ENCODE results near the gene WDR91.

Gene WDR91

GRCh38 chr7:135258585-135258984 is 47.3 kb upstream of the WDR91 start:
- Histone ChIP-seq H3K9ac (ENCODE audit: low read length) (no peak overlapping the region), H3K36me3 (ENCODE audit: low read length) (no peaks in the 10 kb centered on the region), H3F3A (ENCODE audit: insufficient read depth) (no peaks in the 10 kb centered on the region), H3K9me2 (replicated peaks; ENCODE audit: insufficient read depth, low read length) (no peaks in the 10 kb centered on the region), H2AFZ (ENCODE audit: low read depth, low read length, severe bottlenecking) (no peak overlapping the region), H3K9me3 (ENCODE audit: insufficient read depth, low read length) (peaks cover 10% of the 10 kb centered on the region; the same call in 1 of the 2 replicates), H3K79me2 (ENCODE audit: insufficient read depth, low read length) (no peaks in the 10 kb centered on the region), H3K27me3 (ENCODE audit: low read length) (no peaks in the 10 kb centered on the region), H4K20me1 (ENCODE audit: low read depth, low read length) (no peaks in the 10 kb centered on the region), H3K4me2 (ENCODE audit: low read depth, low read length, poor library complexity, severe bottlenecking) (no peak overlapping the region), H3K27ac (ENCODE audit: low read depth, low read length) (no peak overlapping the region), H3K4me3 (ENCODE audit: insufficient read depth, low read length, poor library complexity, severe bottlenecking) (no peak overlapping the region)
- no peak for TF ChIP-seq EZH2phosphoT487 (conservative IDR thresholded peaks at IDR 0.05; ENCODE audit: low read length)
- no peak for TF ChIP-seq CTCF (IDR thresholded peaks at IDR 0.05; ENCODE audit: insufficient read depth, low read length, poor library complexity, severe bottlenecking)

- Histone ChIP-seq H3K79me2 (ENCODE audit: insufficient read depth, low read length) (no peaks in the 10 kb centered on the region), H4K20me1 (ENCODE audit: low read depth, low read length) (no peaks in the 10 kb centered on the region), H3K9me3 (ENCODE audit: insufficient read depth, low read length) (0 out of 2 replicates have a peak, but pooled peaks cover 2% of the 10 kb centered on the region), H2AFZ (ENCODE audit: low read depth, low read length, severe bottlenecking) (no peak overlapping the region), H3K9me2 (replicated peaks; ENCODE audit: insufficient read depth, low read length) (no peaks in the 10 kb centered on the region), H3K9ac (ENCODE audit: low read length) (no peak overlapping the region), H3K4me3 (ENCODE audit: insufficient read depth, low read length, poor library complexity, severe bottlenecking) (no peak overlapping the region), H3K4me2 (ENCODE audit: low read depth, low read length, poor library complexity, severe bottlenecking) (no peak overlapping the region), H3K27ac (ENCODE audit: low read depth, low read length) (no peak overlapping the region), H3F3A (ENCODE audit: insufficient read depth) (no peaks in the 10 kb centered on the region), H3K27me3 (ENCODE audit: low read length) (no peaks in the 10 kb centered on the region), H3K36me3 (ENCODE audit: low read length) (no peaks in the 10 kb centered on the region)
- TF ChIP-seq EZH2phosphoT487 (conservative IDR thresholded peaks at IDR 0.05; ENCODE audit: low read length) (no peak), CTCF (IDR thresholded peaks at IDR 0.05; ENCODE audit: insufficient read depth, low read length, poor library complexity, severe bottlenecking) (no peak)
Measured at GRCh38 chr7:135257790-135258189, 46.5 kb upstream of the WDR91 start.

GRCh38 chr7:135253851-135254771 is 42.8 kb upstream of the WDR91 start:
- Histone ChIP-seq H3K4me3 (ENCODE audit: insufficient read depth, low read length, poor library complexity, severe bottlenecking) (no peak overlapping the region), H3K79me2 (ENCODE audit: insufficient read depth, low read length) (no peaks in the 10 kb centered on the region), H3K27ac (ENCODE audit: low read depth, low read length) (no peak overlapping the region), H3K36me3 (ENCODE audit: low read length) (no peaks in the 10 kb centered on the region), H3K9me3 (ENCODE audit: insufficient read depth, low read length) (no peaks in the 10 kb centered on the region), H3K9me2 (replicated peaks; ENCODE audit: insufficient read depth, low read length) (no peaks in the 10 kb centered on the region), H3K27me3 (ENCODE audit: low read length) (no peaks in the 10 kb centered on the region), H2AFZ (ENCODE audit: low read depth, low read length, severe bottlenecking) (no peak overlapping the region), H3K4me2 (ENCODE audit: low read depth, low read length, poor library complexity, severe bottlenecking) (no peak overlapping the region), H3F3A (ENCODE audit: insufficient read depth) (no peaks in the 10 kb centered on the region), H4K20me1 (ENCODE audit: low read depth, low read length) (no peaks in the 10 kb centered on the region), H3K9ac (ENCODE audit: low read length) (no peak overlapping the region)
- no peak for TF ChIP-seq EZH2phosphoT487 (conservative IDR thresholded peaks at IDR 0.05; ENCODE audit: low read length)
- TF ChIP-seq CTCF (IDR thresholded peaks at IDR 0.05; ENCODE audit: insufficient read depth, low read length, poor library complexity, severe bottlenecking): no peak

Data from SU-DHL-6 (cell line).